Karpas-422 (cell line): ENCODE data around the gene INSYN2B. TPM values are rescaled to one million over a fixed set of nuclear protein-coding genes. Genes with fewer than 3 reads are reported as not detected.

Experiments used
- DNase-seq: peaks from one replicate; pipeline ENCODE4 v3.0.0-alpha.2; 2015
- H2AFZ ChIP-seq: fragments of 200-600 bp; sonication (generic); 2 replicates; pipeline ENCODE4 v1.6.1; 2014; ENCODE audit warnings: antibody characterized with exemption, low read length, mixed read lengths
- H3K27ac ChIP-seq: fragments of 200-600 bp; sonication (generic); 2 replicates; pipeline ENCODE4 v1.5.1; 2014; ENCODE audit warnings: mild to moderate bottlenecking, low read length, moderate library complexity
- H3K27me3 ChIP-seq: fragments of 200-600 bp; sonication (generic); 2 replicates; pipeline ENCODE4 v1.6.1; 2014; ENCODE audit warnings: low read length, mixed read lengths
- H3K36me3 ChIP-seq: fragments of 200-600 bp; sonication (generic); 2 replicates; pipeline ENCODE4 v1.6.1; 2014; ENCODE audit warnings: low read length, mixed read lengths; ENCODE audit not compliant: insufficient read depth
- H3K4me1 ChIP-seq: fragments of 200-600 bp; sonication (generic); 2 replicates; pipeline ENCODE4 v1.6.1; 2014; ENCODE audit warnings: mild to moderate bottlenecking, low read length, mixed read lengths
- H3K4me2 ChIP-seq: fragments of 200-600 bp; sonication (generic); 2 replicates; pipeline ENCODE4 v1.6.1; 2014; ENCODE audit warnings: low read length, low read depth, mild to moderate bottlenecking; ENCODE audit not compliant: poor library complexity, severe bottlenecking
- H3K4me3 ChIP-seq: fragments of 200-600 bp; sonication (generic); 2 replicates; pipeline ENCODE4 v1.5.1; 2014; ENCODE audit warnings: mild to moderate bottlenecking, antibody characterized with exemption, low read length, mixed read lengths
- H3K79me2 ChIP-seq: fragments of 200-600 bp; sonication (generic); 2 replicates; pipeline ENCODE4 v1.6.1; 2014; ENCODE audit warnings: mild to moderate bottlenecking, low read length, mixed read lengths
- H3K9ac ChIP-seq: fragments of 200-600 bp; sonication (generic); 2 replicates; pipeline ENCODE4 v1.6.0; 2014; ENCODE audit warnings: low read length
- H3K9me2 ChIP-seq: fragments of 200-600 bp; sonication (generic), shearing (Covaris generic); replicated peaks from 2 replicates; pipeline ENCODE4 v1.6.0; 2014; ENCODE audit warnings: mild to moderate bottlenecking, low read length, moderate library complexity; ENCODE audit not compliant: insufficient read depth
- H3K9me3 ChIP-seq: fragments of 300-700, 200-600 bp; sonication (generic); 2 replicates; pipeline ENCODE4 v1.6.1; 2014; ENCODE audit warnings: low read length, mixed read lengths
- H4K20me1 ChIP-seq: fragments of 200-600 bp; sonication (generic); 2 replicates; pipeline ENCODE4 v1.6.1; 2014; ENCODE audit warnings: mild to moderate bottlenecking, antibody characterized with exemption, low read length, low read depth; ENCODE audit not compliant: insufficient read depth
- total RNA-seq: library from RNA; depleted of rRNA; stranded (reverse); fragments of >200 nt; shearing (Covaris generic); gene quantifications from 2 replicates; pipeline ENCODE4 v1.2.3, GENCODE V29; 2014; ENCODE audit warnings: low replicate concordance

The INSYN2B gene
- total RNA-seq, 1 experiment from 2014 or later, result not detected

- Histone ChIP-seq H3K4me1 (no peaks in the 10 kb centered on the region), H3K27ac (no peak overlapping the region), H3K36me3 (no peaks in the 10 kb centered on the region), H3K4me2 (no peak overlapping the region), H3K9me2 (no peaks in the 10 kb centered on the region), H3K4me3 (no peak overlapping the region), H3K9me3 (no peaks in the 10 kb centered on the region), H2AFZ (no peak overlapping the region), H3K9ac (no peak overlapping the region), H3K27me3 (no peaks in the 10 kb centered on the region), H3K79me2 (peaks cover 36% of the 10 kb centered on the region), H4K20me1 (no peaks in the 10 kb centered on the region)
- no peak for DNase-seq
Measured at GRCh38 chr5:169860585-169860984, 119.7 kb downstream of the INSYN2B start.

- H3K27me3 ChIP-seq, result no peaks in the 10 kb centered on the region
- no peaks in the 10 kb centered on the region for H3K9me2 ChIP-seq
- H3K36me3 ChIP-seq, result peaks cover 7% of the 10 kb centered on the region; the same call in 1 of the 2 replicates
- no peaks in the 10 kb centered on the region for H4K20me1 ChIP-seq
- no peak for DNase-seq
- H2AFZ ChIP-seq, result no peak overlapping the region
- no peaks in the 10 kb centered on the region for H3K9me3 ChIP-seq
- no peak overlapping the region for H3K4me3 ChIP-seq
- H3K9ac ChIP-seq, result no peak overlapping the region
- peaks cover 40% of the 10 kb centered on the region for H3K79me2 ChIP-seq
- H3K4me1 ChIP-seq, result no peaks in the 10 kb centered on the region
- no peak overlapping the region for H3K4me2 ChIP-seq
- no peak overlapping the region for H3K27ac ChIP-seq
Measured at GRCh38 chr5:169856571-169856970, 123.7 kb downstream of the INSYN2B start.

- H3K4me2 ChIP-seq, result no peak overlapping the region
- peaks cover 29% of the 10 kb centered on the region for H3K79me2 ChIP-seq
- H4K20me1 ChIP-seq, result no peaks in the 10 kb centered on the region
- no peak overlapping the region for H3K27ac ChIP-seq
- no peak for DNase-seq
- no peak overlapping the region for H3K9ac ChIP-seq
- H3K36me3 ChIP-seq, result peaks cover 43% of the 10 kb centered on the region
- no peaks in the 10 kb centered on the region for H3K4me1 ChIP-seq
- no peaks in the 10 kb centered on the region for H3K9me2 ChIP-seq
- no peak overlapping the region for H3K4me3 ChIP-seq
- no peak overlapping the region for H2AFZ ChIP-seq
- peaks cover 17% of the 10 kb centered on the region for H3K9me3 ChIP-seq
- no peaks in the 10 kb centered on the region for H3K27me3 ChIP-seq
Measured at GRCh38 chr5:169851321-169851850, 128.9 kb downstream of the INSYN2B start.

GRCh38 chr5:169850409-169850808 lies 129.9 kb downstream of the INSYN2B start:
- no peak overlapping the region for H3K4me3 ChIP-seq
- peaks cover 17% of the 10 kb centered on the region for H3K9me3 ChIP-seq
- H2AFZ ChIP-seq, result no peak overlapping the region
- peak; percentile 55 for DNase-seq
- no peaks in the 10 kb centered on the region for H4K20me1 ChIP-seq
- peaks cover 34% of the 10 kb centered on the region for H3K79me2 ChIP-seq
- no peak overlapping the region for H3K4me2 ChIP-seq
- H3K9ac ChIP-seq, result no peak overlapping the region
- H3K36me3 ChIP-seq, result peaks cover 51% of the 10 kb centered on the region
- no peak overlapping the region for H3K27ac ChIP-seq
- no peaks in the 10 kb centered on the region for H3K27me3 ChIP-seq
- H3K9me2 ChIP-seq, result no peaks in the 10 kb centered on the region
- no peaks in the 10 kb centered on the region for H3K4me1 ChIP-seq

GRCh38 chr5:169848792-169849191 lies 131.5 kb downstream of the INSYN2B start:
- peaks cover 59% of the 10 kb centered on the region for H3K36me3 ChIP-seq
- H3K79me2 ChIP-seq, result peaks cover 31% of the 10 kb centered on the region
- no peak overlapping the region for H3K27ac ChIP-seq
- no peak for DNase-seq
- H2AFZ ChIP-seq, result no peak overlapping the region
- no peak overlapping the region for H3K9ac ChIP-seq
- no peak overlapping the region for H3K4me3 ChIP-seq
- peaks cover 17% of the 10 kb centered on the region for H3K9me3 ChIP-seq
- no peaks in the 10 kb centered on the region for H3K27me3 ChIP-seq
- H3K4me1 ChIP-seq, result no peaks in the 10 kb centered on the region
- no peak overlapping the region for H3K4me2 ChIP-seq
- H3K9me2 ChIP-seq, result no peaks in the 10 kb centered on the region
- no peaks in the 10 kb centered on the region for H4K20me1 ChIP-seq

GRCh38 chr5:169848271-169848670 lies 132.0 kb downstream of the INSYN2B start:
- DNase-seq, result no peak

GRCh38 chr5:169847519-169847918 lies 132.8 kb downstream of the INSYN2B start:
- Histone ChIP-seq H3K9me3 (peaks cover 17% of the 10 kb centered on the region), H3K9ac (no peak overlapping the region), H3K4me1 (no peaks in the 10 kb centered on the region), H3K27ac (no peak overlapping the region), H3K79me2 (peaks cover 28% of the 10 kb centered on the region), H3K4me2 (no peak overlapping the region), H3K4me3 (no peak overlapping the region), H2AFZ (no peak overlapping the region), H3K27me3 (no peaks in the 10 kb centered on the region), H4K20me1 (no peaks in the 10 kb centered on the region), H3K9me2 (no peaks in the 10 kb centered on the region), H3K36me3 (peaks cover 59% of the 10 kb centered on the region)
- DNase-seq, result no peak

More at GRCh38 chr5:169848271-169848670, 132.0 kb downstream of the INSYN2B start:
- Histone ChIP-seq H2AFZ (no peak overlapping the region), H3K9ac (no peak overlapping the region), H4K20me1 (no peaks in the 10 kb centered on the region), H3K4me2 (no peak overlapping the region), H3K27ac (no peak overlapping the region), H3K9me3 (peaks cover 17% of the 10 kb centered on the region), H3K4me3 (no peak overlapping the region), H3K4me1 (no peaks in the 10 kb centered on the region), H3K27me3 (no peaks in the 10 kb centered on the region), H3K79me2 (peaks cover 31% of the 10 kb centered on the region), H3K9me2 (no peaks in the 10 kb centered on the region), H3K36me3 (peaks cover 59% of the 10 kb centered on the region)

GRCh38 chr5:169842699-169843098 lies 137.6 kb downstream of the INSYN2B start:
- no peak overlapping the region for H3K27ac ChIP-seq
- no peaks in the 10 kb centered on the region for H3K27me3 ChIP-seq
- H2AFZ ChIP-seq, result no peak overlapping the region
- no peaks in the 10 kb centered on the region for H3K9me3 ChIP-seq
- no peaks in the 10 kb centered on the region for H3K4me1 ChIP-seq
- H4K20me1 ChIP-seq, result no peaks in the 10 kb centered on the region
- H3K79me2 ChIP-seq, result peaks cover 6% of the 10 kb centered on the region; the same call in 1 of the 2 replicates
- no peak overlapping the region for H3K9ac ChIP-seq
- H3K9me2 ChIP-seq, result no peaks in the 10 kb centered on the region
- peaks cover 30% of the 10 kb centered on the region for H3K36me3 ChIP-seq
- H3K4me3 ChIP-seq, result no peak overlapping the region
- DNase-seq, result no peak
- no peak overlapping the region for H3K4me2 ChIP-seq
